GM19438 (cell line): ENCODE data around the gene DCLK1.

ENCODE experiments used
- ATAC-seq: cut with Tn5 transposase; IDR thresholded peaks from one replicate; pipeline ENCODE4 v1.9.1; 2021; ENCODE audit warnings: low read depth; ENCODE audit not compliant: unreplicated experiment

Gene DCLK1

GRCh38 chr13:35796623-35797022 lies 334.6 kb downstream of the DCLK1 start:
- ATAC-seq = no peak

- no peak for ATAC-seq
Measured at GRCh38 chr13:35794734-35795389, 336.3 kb downstream of the DCLK1 start.

GRCh38 chr13:35793823-35794222 lies 337.4 kb downstream of the DCLK1 start:
- ATAC-seq = no peak

- ATAC-seq = no peak
Measured at GRCh38 chr13:35792911-35793310, 338.3 kb downstream of the DCLK1 start.

- ATAC-seq = no peak
Measured at GRCh38 chr13:35792021-35792420, 339.2 kb downstream of the DCLK1 start.

- ATAC-seq = no peak
Measured at GRCh38 chr13:35791184-35791851, 339.9 kb downstream of the DCLK1 start.

- no peak for ATAC-seq
Measured at GRCh38 chr13:35789335-35790165, 341.6 kb downstream of the DCLK1 start.

- ATAC-seq = no peak
Measured at GRCh38 chr13:35787937-35788336, 343.2 kb downstream of the DCLK1 start.

GRCh38 chr13:35785576-35786303 lies 345.4 kb downstream of the DCLK1 start:
- no peak for ATAC-seq

GRCh38 chr13:35784286-35784951 lies 346.8 kb downstream of the DCLK1 start:
- ATAC-seq = no peak

- no peak for ATAC-seq
Measured at GRCh38 chr13:35782793-35783192, 348.4 kb downstream of the DCLK1 start.

- ATAC-seq = no peak
Measured at GRCh38 chr13:35781036-35782000, 349.9 kb downstream of the DCLK1 start.

- no peak for ATAC-seq
Measured at GRCh38 chr13:35780613-35781012, 350.6 kb downstream of the DCLK1 start.

GRCh38 chr13:35771898-35772297 lies 359.3 kb downstream of the DCLK1 start:
- no peak for ATAC-seq

- ATAC-seq = no peak
Measured at GRCh38 chr13:35770756-35771297, 360.4 kb downstream of the DCLK1 start.

GRCh38 chr13:35769812-35770211 lies 361.4 kb downstream of the DCLK1 start:
- no peak for ATAC-seq

- ATAC-seq = no peak
Measured at GRCh38 chr13:35768551-35768950, 362.6 kb downstream of the DCLK1 start.

GRCh38 chr13:35768073-35768472 lies 363.1 kb downstream of the DCLK1 start:
- no peak for ATAC-seq
